ENCODE results near the gene TMIE. TPM values are rescaled to one million over a fixed set of nuclear protein-coding genes. Genes with fewer than 3 reads are reported as not detected.
A peak's percentile ranks its signal among the peaks of the same experiment; 100 is the strongest.

The TMIE gene, protein sequence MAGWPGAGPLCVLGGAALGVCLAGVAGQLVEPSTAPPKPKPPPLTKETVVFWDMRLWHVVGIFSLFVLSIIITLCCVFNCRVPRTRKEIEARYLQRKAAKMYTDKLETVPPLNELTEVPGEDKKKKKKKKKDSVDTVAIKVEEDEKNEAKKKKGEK
- 0.05 TPM in 1 of 2 replicates, not detected in the other for polyA plus RNA-seq (2011; rRNA removed)
- 0.64 TPM in 1 of 2 replicates, not detected in the other for polyA minus RNA-seq (2011; rRNA and poly(A)+ RNA removed)

GRCh38 chr3:46701181-46701939, at the start of gene TMIE:
Gene TMIE, plus strand, starts transcription at chr3:46701392. Its CDS starts 96 bp downstream, at chr3:46701488.
- no peak for DNase-seq (ENCODE audit: low read depth, low spot score)
- no peak within 1 kb of the TSS for H3K27ac ChIP-seq (ENCODE audit: low read depth, low read length)
- ChIA-PET POLR2A (no interaction called here), CTCF (interaction anchor here (1.1 kb wide), 1 partner anchor 234 kb away, joined by 3 read pairs; no protein-coding TSS in a partner anchor)
- H3K27me3 ChIP-seq (ENCODE audit: control insufficient read depth, insufficient read depth, low read length), result peaks cover 33% of the 10 kb centered on the region
- no peaks in the 10 kb centered on the region for H3K9me3 ChIP-seq (ENCODE audit: control insufficient read depth, insufficient read depth, low read length)
- H3K4me3 ChIP-seq (ENCODE audit: low read depth, low read length), result peak within 1 kb of the TSS; percentile 31; the same call in 1 of the 2 replicates
- no peak for TF ChIP-seq CTCF (IDR thresholded peaks at IDR 0.05; ENCODE audit: low read depth, low read length)

- DNase-seq (ENCODE audit: low read depth, low spot score), result no peak
- no peak for TF ChIP-seq CTCF (IDR thresholded peaks at IDR 0.05; ENCODE audit: low read depth, low read length)
- Histone ChIP-seq H3K9me3 (ENCODE audit: control insufficient read depth, insufficient read depth, low read length) (no peaks in the 10 kb centered on the region), H3K27me3 (ENCODE audit: control insufficient read depth, insufficient read depth, low read length) (peaks cover 7% of the 10 kb centered on the region), H3K27ac (ENCODE audit: low read depth, low read length) (no peak overlapping the region), H3K4me3 (ENCODE audit: low read depth, low read length) (no peak overlapping the region)
- CTCF ChIA-PET, result no interaction called here
- POLR2A ChIA-PET, result no interaction called here
These were observed 45.9 kb upstream of the TMIE start for GRCh38 chr3:46655271-46655670.

GRCh38 chr3:46656778-46657556, 44.2 kb upstream of the TMIE start:
- H3K4me3 ChIP-seq (ENCODE audit: low read depth, low read length), result no peak overlapping the region
- no peak overlapping the region for H3K27ac ChIP-seq (ENCODE audit: low read depth, low read length)
- ChIA-PET CTCF (interaction anchor here (1.3 kb wide), 1 partner anchor 169 kb away, joined by 3 read pairs; no protein-coding TSS in a partner anchor), POLR2A (no interaction called here)
- no peaks in the 10 kb centered on the region for H3K9me3 ChIP-seq (ENCODE audit: control insufficient read depth, insufficient read depth, low read length)
- peaks cover 10% of the 10 kb centered on the region for H3K27me3 ChIP-seq (ENCODE audit: control insufficient read depth, insufficient read depth, low read length)
- no peak for TF ChIP-seq CTCF (IDR thresholded peaks at IDR 0.05; ENCODE audit: low read depth, low read length)
- no peak for DNase-seq (ENCODE audit: low read depth, low spot score)

DNA sequence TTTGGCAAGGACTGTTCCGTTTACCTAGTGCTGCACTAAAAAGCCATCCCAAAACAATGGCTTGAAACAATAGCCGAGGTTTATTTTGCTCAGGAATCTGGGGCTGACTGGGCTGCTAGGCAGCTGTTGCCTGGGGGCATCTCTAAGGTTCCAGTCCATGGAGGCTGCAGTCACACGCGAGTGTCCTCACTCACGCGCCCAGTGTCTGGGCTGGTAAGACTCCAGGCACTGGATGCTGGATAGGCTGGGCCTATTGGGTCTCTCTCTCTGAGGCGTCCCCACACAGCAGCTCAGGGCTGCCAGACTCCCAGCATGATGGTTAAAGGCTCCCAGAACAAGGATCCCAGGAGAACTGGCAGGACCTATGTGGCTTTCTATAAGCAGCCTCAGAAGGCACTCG, 41.9 kb upstream of the TMIE start:
- DNase-seq (ENCODE audit: low read depth, low spot score), result no peak
- ChIA-PET CTCF (interaction anchor here (1.1 kb wide), 1 partner anchor 30 kb away, joined by 3 read pairs; no protein-coding TSS in a partner anchor), POLR2A (no interaction called here)
- Histone ChIP-seq H3K27ac (ENCODE audit: low read depth, low read length) (no peak overlapping the region), H3K9me3 (ENCODE audit: control insufficient read depth, insufficient read depth, low read length) (no peaks in the 10 kb centered on the region; the same call in 1 of the 2 replicates), H3K4me3 (ENCODE audit: low read depth, low read length) (no peak overlapping the region), H3K27me3 (ENCODE audit: control insufficient read depth, insufficient read depth, low read length) (peaks cover 10% of the 10 kb centered on the region)
- TF ChIP-seq CTCF (IDR thresholded peaks at IDR 0.05; ENCODE audit: low read depth, low read length), result no peak
